OCI-LY7 (cell line): ENCODE data around the gene ANTXR1. TPM values are rescaled to one million over a fixed set of nuclear protein-coding genes. Genes with fewer than 3 reads are reported as not detected.

Source experiments
- BruUV-seq: library from RNA; stranded (reverse); fragments of 400-500 nt; replicated peaks from 2 replicates; lab custom pipeline; 2021; lab: Mats Ljungman, UMichigan
- CTCF ChIA-PET: fragments of 300-600 bp; sonication (Branson Sonifier 250); formaldehyde crosslinking; loops from one replicate; lab custom pipeline; 2022; ENCODE audit warnings: antibody characterized with exemption; ENCODE audit not compliant: unreplicated experiment; lab: Charles Lee
- POLR2A ChIA-PET: fragments of 300-600 bp; sonication (Branson Sonifier 250); formaldehyde crosslinking; loops from one replicate; lab custom pipeline; 2022; ENCODE audit warnings: antibody characterized with exemption; lab: Charles Lee
- DNase-seq: peaks from one replicate; pipeline ENCODE4 v3.0.0-alpha.2; 2015; ENCODE audit warnings: low spot score
- H2AFZ ChIP-seq: fragments of 200-600 bp; sonication (generic), shearing (Covaris generic); 2 replicates; pipeline ENCODE4 v1.6.1; 2014; ENCODE audit warnings: mild to moderate bottlenecking, antibody characterized with exemption, low read length, moderate library complexity
- H3K27ac ChIP-seq: fragments of 200-600 bp; sonication (generic); 2 replicates; pipeline ENCODE4 v1.5.1; 2014; ENCODE audit warnings: mixed run types, low read depth, mild to moderate bottlenecking, moderate library complexity, low read length, inconsistent platforms; ENCODE audit not compliant: poor library complexity, severe bottlenecking
- H3K36me3 ChIP-seq: fragments of 200-600 bp; sonication (generic); 2 replicates; pipeline ENCODE4 v1.6.1; 2014; ENCODE audit warnings: mild to moderate bottlenecking, antibody characterized with exemption, low read length, moderate library complexity, mixed read lengths; ENCODE audit not compliant: insufficient read depth
- H3K4me1 ChIP-seq: fragments of 200-600 bp; sonication (generic); 2 replicates; pipeline ENCODE4 v1.5.1; 2014; ENCODE audit warnings: mild to moderate bottlenecking, low read length; ENCODE audit not compliant: insufficient read depth, poor library complexity, severe bottlenecking
- H3K4me2 ChIP-seq: fragments of 200-600 bp; sonication (generic); 2 replicates; pipeline ENCODE4 v1.6.1; 2014; ENCODE audit warnings: mild to moderate bottlenecking, low read length
- H3K4me3 ChIP-seq: fragments of 200-600 bp; sonication (generic); 2 replicates; pipeline ENCODE4 v1.5.1; 2014; ENCODE audit warnings: mild to moderate bottlenecking, low read depth, low read length; ENCODE audit not compliant: poor library complexity, severe bottlenecking
- H3K79me2 ChIP-seq: fragments of 200-600 bp; sonication (generic); 2 replicates; pipeline ENCODE4 v1.6.1; 2016; ENCODE audit warnings: low read depth, mild to moderate bottlenecking, low read length, moderate library complexity, mixed read lengths; ENCODE audit not compliant: insufficient read depth
- H3K9me2 ChIP-seq: fragments of 200-600 bp; sonication (generic); 2 replicates; pipeline ENCODE4 v1.6.1; 2016; ENCODE audit warnings: mild to moderate bottlenecking, low read length, mixed read lengths; ENCODE audit not compliant: insufficient read depth
- H3K9me3 ChIP-seq: fragments of 200-600 bp; sonication (generic); 2 replicates; pipeline ENCODE4 v1.6.1; 2014; ENCODE audit warnings: mild to moderate bottlenecking, mixed run types, low read length, mixed read lengths
- H4K20me1 ChIP-seq: fragments of 200-600 bp; sonication (generic); 2 replicates; pipeline ENCODE4 v1.6.1; 2014; ENCODE audit warnings: mild to moderate bottlenecking, antibody characterized with exemption, low read length, moderate library complexity, mixed read lengths; ENCODE audit not compliant: insufficient read depth
- CTCF ChIP-seq: fragments of 200-600 bp; sonication (generic); conservative IDR thresholded peaks from 2 replicates; pipeline ENCODE4 v1.5.1; 2014; ENCODE audit warnings: mild to moderate bottlenecking, antibody characterized with exemption, low read length, moderate library complexity, mixed read lengths
- EZH2phosphoT487 ChIP-seq: fragments of 200-600 bp; sonication (generic); IDR thresholded peaks from 2 replicates; pipeline ENCODE4 v1.6.1; 2018; ENCODE audit warnings: low read depth, borderline replicate concordance, mild to moderate bottlenecking, mixed run types, antibody characterized with exemption, low read length, moderate library complexity, mixed read lengths
- intact Hi-C: fragments of 100-400 bp; cut with micrococcal nuclease; formaldehyde crosslinking; loops from one replicate; pipeline ENCODE4 v1.10.0; 2022; ENCODE audit not compliant: unreplicated experiment
- total RNA-seq, 2 experiments: library from RNA; depleted of rRNA in 1 of 2; stranded (reverse); fragments of >200 nt in 1 of 2; shearing (Covaris generic) in 1 of 2; gene quantifications; 2 replicates each; pipeline ENCODE4 v1.2.3, GENCODE V29; 2014 to 2022

Gene ANTXR1
- total RNA-seq, 2 experiments from 2014 or later: not detected

GRCh38 chr2:69097891-69098655, 85.1 kb downstream of the ANTXR1 start:
- Histone ChIP-seq H3K4me1 (no peaks in the 10 kb centered on the region), H4K20me1 (no peaks in the 10 kb centered on the region), H3K79me2 (no peaks in the 10 kb centered on the region), H3K4me2 (no peak overlapping the region), H3K9me3 (no peaks in the 10 kb centered on the region), H3K36me3 (no peaks in the 10 kb centered on the region), H3K9me2 (no peaks in the 10 kb centered on the region), H3K27ac (no peak overlapping the region), H3K4me3 (no peak overlapping the region), H2AFZ (no peak overlapping the region)
- DNase-seq: no peak
- no peak for TF ChIP-seq CTCF
- no peak for TF ChIP-seq EZH2phosphoT487
- intact Hi-C loops: no loop called here
- ChIA-PET CTCF (no interaction called here), POLR2A (no interaction called here)
- BruUV-seq: no TSS peak

GRCh38 chr2:69099541-69099940, 86.6 kb downstream of the ANTXR1 start:
- CTCF ChIA-PET: no interaction called here
- intact Hi-C loops: no loop called here
- no peaks in the 10 kb centered on the region for H3K9me3 ChIP-seq
- no peaks in the 10 kb centered on the region for H3K9me2 ChIP-seq
- no TSS peak for BruUV-seq
- H3K4me2 ChIP-seq: no peak overlapping the region
- POLR2A ChIA-PET: interaction anchor here (0.6 kb wide), 1 partner anchor 1753 kb away, joined by 4 read pairs; no protein-coding TSS in a partner anchor
- no peak overlapping the region for H3K27ac ChIP-seq
- H3K36me3 ChIP-seq: no peaks in the 10 kb centered on the region
- no peak overlapping the region for H3K4me3 ChIP-seq
- no peaks in the 10 kb centered on the region for H4K20me1 ChIP-seq
- H3K4me1 ChIP-seq: no peaks in the 10 kb centered on the region
- no peaks in the 10 kb centered on the region for H3K79me2 ChIP-seq
- no peak for TF ChIP-seq EZH2phosphoT487
- no peak for TF ChIP-seq CTCF
- no peak overlapping the region for H2AFZ ChIP-seq
- no peak for DNase-seq

GRCh38 chr2:69100220-69100723, 87.3 kb downstream of the ANTXR1 start:
- ChIA-PET CTCF (no interaction called here), POLR2A (interaction anchor here (0.6 kb wide), 1 partner anchor 1754 kb away, joined by 4 read pairs; no protein-coding TSS in a partner anchor)
- H3K79me2 ChIP-seq: no peaks in the 10 kb centered on the region
- no peak overlapping the region for H3K27ac ChIP-seq
- BruUV-seq: no TSS peak
- intact Hi-C loops: no loop called here
- H3K4me1 ChIP-seq: no peaks in the 10 kb centered on the region
- no peak overlapping the region for H2AFZ ChIP-seq
- no peaks in the 10 kb centered on the region for H3K9me2 ChIP-seq
- TF ChIP-seq EZH2phosphoT487 (no peak), CTCF (no peak)
- no peak for DNase-seq
- no peaks in the 10 kb centered on the region for H3K36me3 ChIP-seq
- no peaks in the 10 kb centered on the region for H4K20me1 ChIP-seq
- H3K4me2 ChIP-seq: no peak overlapping the region
- no peak overlapping the region for H3K4me3 ChIP-seq
- H3K9me3 ChIP-seq: no peaks in the 10 kb centered on the region
